Naive thymus-derived CD8-positive, alpha-beta T cell (primary cell): ENCODE data around the gene ATP9B. TPM values are rescaled to one million over a fixed set of nuclear protein-coding genes. Genes with fewer than 3 reads are reported as not detected.

ENCODE experiments used
- ATAC-seq, 2 donors: fragments of 150-1000 bp; cut with Tn5 transposase in 1 of 2; sonication (Bioruptor Pico), chemical (Tn5 transposase) in 1 of 2; 1 replicate in 1 of 2; 2 replicates in 1 of 2; pipeline ENCODE4 v1.10.0; 2021; ENCODE audit warnings: mild to moderate bottlenecking in 2 of 2, moderate library complexity in 2 of 2
- POLR2A ChIA-PET: fragments of 350-600 bp; sonication (Branson Sonifier 250); formaldehyde crosslinking; loops from one replicate; lab custom pipeline; 2021; ENCODE audit warnings: antibody characterized with exemption; lab: Charles Lee
- DNase-seq, 10 donors: peaks; one replicate each; pipeline versions ENCODE4 v3.0.0 to v3.0.0-alpha.2; 2020 to 2022
- H3K27ac Mint-ChIP-seq, 10 donors: one replicate each; pipeline ENCODE4 v1.8.0; 2020 to 2022; ENCODE audit warnings: mild to moderate bottlenecking in 10 of 10, mixed read lengths in 10 of 10, moderate library complexity in 4 of 10, inconsistent platforms in 1 of 10
- H3K27me3 Mint-ChIP-seq, 5 donors: one replicate each; pipeline ENCODE4 v1.8.0; 2021 to 2022; ENCODE audit warnings: mixed read lengths in 5 of 5
- H3K36me3 Mint-ChIP-seq, 3 donors: one replicate each; pipeline ENCODE4 v1.8.0; 2020 to 2022; ENCODE audit warnings: mixed read lengths in 3 of 3, mild to moderate bottlenecking in 2 of 3, inconsistent platforms in 1 of 3
- H3K4me1 Mint-ChIP-seq, 4 donors: one replicate each; pipeline ENCODE4 v1.8.0; 2021 to 2022; ENCODE audit warnings: mixed read lengths in 4 of 4
- H3K4me3 Mint-ChIP-seq, 10 donors: one replicate each; pipeline ENCODE4 v1.8.0; 2020 to 2022; ENCODE audit warnings: mild to moderate bottlenecking in 10 of 10, mixed read lengths in 10 of 10, moderate library complexity in 6 of 10, inconsistent platforms in 1 of 10
- H3K9me3 Mint-ChIP-seq, 9 donors: one replicate each; pipeline ENCODE4 v1.8.0; 2020 to 2022; ENCODE audit warnings: mixed read lengths in 9 of 9, mild to moderate bottlenecking in 3 of 9, inconsistent platforms in 1 of 9, moderate library complexity in 1 of 9
- polyA plus RNA-seq, 3 donors: library from polyadenylated mRNA; unstranded; fragments of 300-500 nt; fragmentation: Illumina TruSeq; gene quantifications; one replicate each; pipeline ENCODE4 v1.2.3, GENCODE V29; 2021
- total RNA-seq, 8 experiments: library from RNA in 2 of 8; stranded (reverse) in 2 of 8; gene quantifications; one replicate each; pipeline ENCODE4 v1.2.3 and lab custom pipeline; 2021 to 2026

ATP9B gene
- total and polyA plus RNA-seq, 5 experiments from 2014 or later, result 16.0 to 79.5 (median 18.6) TPM

- POLR2A ChIA-PET, result no interaction called here
- H3K36me3 Mint-ChIP-seq, result peaks cover 6 to 46% (median 13%) of the 10 kb centered on the region in 3 donors
- H3K27ac Mint-ChIP-seq, result no peak overlapping the region
- H3K4me1 Mint-ChIP-seq, result peaks cover 0 to 24% (median 11%) of the 10 kb centered on the region in 4 donors
- no peaks in the 10 kb centered on the region for H3K9me3 Mint-ChIP-seq
- DNase-seq (no peak), ATAC-seq (no peak)
- H3K4me3 Mint-ChIP-seq, result no peak overlapping the region
- H3K27me3 Mint-ChIP-seq, result no peaks in the 10 kb centered on the region
Observed at GRCh38 chr18:79208906-79209305, 139.7 kb downstream of the ATP9B start.

DNA sequence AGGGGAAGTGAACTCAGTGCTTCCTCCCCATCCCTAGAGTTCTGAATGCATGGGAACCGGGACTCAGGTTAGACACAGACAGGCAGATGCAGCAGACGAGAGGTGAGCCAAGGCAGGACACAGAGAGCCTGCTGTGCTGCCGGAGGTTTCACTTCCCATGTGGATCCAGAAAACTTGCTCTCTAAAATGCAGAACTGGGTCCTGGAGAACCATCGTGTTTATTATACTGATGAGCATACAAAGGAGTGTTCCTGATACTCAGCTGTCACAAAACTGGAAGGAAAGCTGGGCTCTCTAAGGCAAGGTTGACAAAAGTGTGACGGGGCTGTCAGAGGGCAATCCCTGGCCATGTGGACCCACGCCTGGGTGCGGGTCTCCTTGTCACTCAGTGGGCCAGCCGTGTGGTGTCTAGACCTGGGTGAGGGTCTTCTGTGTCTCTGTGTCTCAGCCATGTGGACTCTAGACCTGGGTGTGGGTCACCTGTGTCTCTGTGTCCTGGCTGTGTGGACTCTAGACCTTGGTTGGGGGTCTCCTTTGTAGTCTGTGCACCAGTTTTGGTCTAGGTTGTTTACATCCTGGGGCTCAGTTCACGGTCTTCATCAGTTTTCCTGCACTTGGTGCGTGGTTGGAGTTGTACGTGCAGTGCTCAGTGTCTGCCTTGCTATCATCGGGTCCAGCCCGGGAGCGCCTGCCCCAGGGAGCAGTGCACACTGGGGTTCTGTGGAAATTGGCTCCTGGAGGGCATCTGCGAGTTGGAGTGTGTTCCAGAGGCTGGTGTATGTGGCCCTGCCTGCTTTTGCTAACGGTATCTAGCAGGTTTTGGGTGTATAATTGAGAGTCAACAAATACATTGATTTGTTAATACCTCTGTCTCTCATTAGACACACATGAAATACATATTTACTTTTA is 141.1 kb downstream of the ATP9B start:
- Mint-ChIP-seq H3K36me3 (peaks cover 6 to 41% (median 13%) of the 10 kb centered on the region in 3 donors), H3K9me3 (no peaks in the 10 kb centered on the region), H3K27ac (peak overlapping the region in 4 of 10 donors; percentile 40 to 71 (median 58)), H3K27me3 (no peaks in the 10 kb centered on the region), H3K4me3 (no peak overlapping the region), H3K4me1 (peaks cover 0 to 24% (median 12%) of the 10 kb centered on the region in 4 donors)
- ATAC-seq (no peak), DNase-seq (no peak)
- POLR2A ChIA-PET, result no interaction called here

DNA sequence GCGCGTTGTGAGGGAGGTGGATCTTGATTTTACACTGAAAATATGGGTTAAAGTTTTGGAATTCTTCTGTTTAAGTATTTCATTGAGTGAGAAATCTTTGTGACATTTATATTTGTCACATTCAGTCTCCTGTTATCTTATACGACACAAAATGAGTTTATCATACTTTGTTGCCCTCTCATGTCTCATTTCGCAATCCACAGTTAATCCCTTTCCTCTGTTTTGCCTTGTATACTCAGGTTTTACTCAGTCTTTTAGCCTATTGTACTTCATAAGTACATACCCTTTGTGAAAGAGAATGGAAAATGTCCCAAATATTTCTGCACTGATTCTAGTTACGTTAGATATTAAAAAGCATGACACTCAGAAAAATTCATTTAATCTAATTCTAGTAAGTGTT is 142.7 kb downstream of the ATP9B start:
- peaks cover 0 to 24% (median 11%) of the 10 kb centered on the region in 4 donors for H3K4me1 Mint-ChIP-seq
- H3K4me3 Mint-ChIP-seq, result no peak overlapping the region
- ATAC-seq (no peak), DNase-seq (no peak)
- H3K36me3 Mint-ChIP-seq, result peaks cover 11 to 38% (median 14%) of the 10 kb centered on the region in 3 donors
- H3K27ac Mint-ChIP-seq, result no peak overlapping the region
- no peaks in the 10 kb centered on the region for H3K9me3 Mint-ChIP-seq
- POLR2A ChIA-PET, result no interaction called here
- H3K27me3 Mint-ChIP-seq, result no peaks in the 10 kb centered on the region

DNA sequence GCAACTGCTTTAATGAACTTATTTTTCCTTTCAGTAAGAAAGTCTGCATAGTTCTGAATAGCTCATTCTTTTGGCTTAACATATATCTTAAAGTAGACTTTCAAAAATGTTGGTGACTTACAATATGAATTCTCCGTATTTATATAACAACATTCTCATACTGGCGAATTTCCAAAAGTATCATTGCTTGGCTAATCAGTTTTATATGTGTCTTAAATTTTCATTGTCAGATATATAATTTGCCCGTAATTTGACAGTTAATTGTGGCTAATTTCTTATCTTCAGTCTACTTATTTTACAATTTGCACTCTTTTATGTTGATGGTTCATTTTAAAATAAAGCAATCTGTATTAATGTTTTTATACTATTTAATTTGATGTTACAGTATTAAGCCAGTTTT is 144.9 kb downstream of the ATP9B start:
- no peak for ATAC-seq
- H3K4me3 Mint-ChIP-seq, result no peak overlapping the region
- H3K9me3 Mint-ChIP-seq, result no peaks in the 10 kb centered on the region
- peaks cover 0 to 29% (median 8%) of the 10 kb centered on the region in 4 donors for H3K4me1 Mint-ChIP-seq
- peaks cover 6 to 35% (median 16%) of the 10 kb centered on the region in 3 donors for H3K36me3 Mint-ChIP-seq
- no peaks in the 10 kb centered on the region for H3K27me3 Mint-ChIP-seq
- no peak for DNase-seq
- POLR2A ChIA-PET, result no interaction called here
- H3K27ac Mint-ChIP-seq, result no peak overlapping the region

DNA sequence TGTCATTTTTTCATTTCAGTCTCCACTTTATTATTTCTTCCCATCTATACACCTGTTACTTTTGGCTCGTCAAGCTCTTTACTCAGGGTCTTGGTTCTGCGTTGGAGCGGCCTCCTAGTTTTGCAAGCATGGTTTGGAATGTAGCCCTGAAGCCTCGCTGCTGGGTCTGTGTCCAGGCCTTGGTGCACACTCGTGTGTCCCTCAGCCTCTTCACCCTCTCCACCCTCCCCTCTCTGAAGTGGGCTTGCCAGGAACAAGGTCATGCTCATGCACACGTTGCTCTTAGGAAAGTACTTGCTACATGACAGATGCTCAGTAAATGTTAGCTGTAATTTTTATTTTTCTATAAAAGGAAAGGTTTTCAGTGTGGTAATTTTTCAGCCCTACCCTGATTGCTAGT is 147.0 kb downstream of the ATP9B start:
- POLR2A ChIA-PET, result no interaction called here
- H3K36me3 Mint-ChIP-seq, result peaks cover 10 to 42% (median 16%) of the 10 kb centered on the region in 3 donors
- ATAC-seq (no peak), DNase-seq (no peak)
- no peaks in the 10 kb centered on the region for H3K27me3 Mint-ChIP-seq
- no peaks in the 10 kb centered on the region for H3K9me3 Mint-ChIP-seq
- peaks cover 0 to 13% (median 7%) of the 10 kb centered on the region in 4 donors for H3K4me1 Mint-ChIP-seq
- H3K27ac Mint-ChIP-seq, result peak overlapping the region in 1 of 10 donors; percentile 16
- no peak overlapping the region for H3K4me3 Mint-ChIP-seq

DNA sequence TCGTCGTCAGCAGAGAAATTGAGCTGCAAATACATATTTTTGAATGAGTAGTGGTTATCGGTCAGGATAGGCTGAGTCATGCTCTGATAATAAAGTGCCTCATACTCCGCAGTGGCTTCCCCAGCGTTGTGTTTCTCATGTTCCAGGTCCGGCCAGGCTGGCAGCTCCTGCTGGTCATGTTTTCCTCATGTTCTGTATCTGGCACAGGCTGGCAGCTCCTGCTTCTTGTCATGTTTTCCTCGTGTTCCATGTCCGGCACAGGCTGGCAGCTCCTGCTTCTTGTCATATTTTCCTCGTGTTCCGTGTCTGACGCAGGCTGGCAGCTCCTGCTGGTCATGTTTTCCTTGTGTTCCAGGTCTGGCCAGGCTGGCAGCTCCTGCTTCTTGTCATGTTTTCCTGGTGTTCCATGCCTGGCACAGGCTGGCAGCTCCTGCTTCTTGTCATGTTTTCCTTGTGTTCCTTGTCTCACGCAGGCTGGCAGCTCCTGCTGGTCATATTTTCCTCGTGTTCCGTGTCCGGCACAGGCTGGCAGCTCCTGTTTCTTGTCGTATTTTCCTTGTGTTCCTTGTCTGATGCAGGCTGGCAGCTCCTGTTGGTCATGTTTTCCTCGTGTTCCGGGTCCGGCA is 148.9 kb downstream of the ATP9B start:
- no peak overlapping the region for H3K4me3 Mint-ChIP-seq
- H3K4me1 Mint-ChIP-seq, result peaks cover 0 to 10% (median 4%) of the 10 kb centered on the region in 4 donors
- no peak overlapping the region for H3K27ac Mint-ChIP-seq
- H3K27me3 Mint-ChIP-seq, result no peaks in the 10 kb centered on the region
- peaks cover 10 to 53% (median 16%) of the 10 kb centered on the region in 3 donors for H3K36me3 Mint-ChIP-seq
- POLR2A ChIA-PET, result no interaction called here
- DNase-seq, result no peak
- no peak for ATAC-seq
- H3K9me3 Mint-ChIP-seq, result no peaks in the 10 kb centered on the region

DNA sequence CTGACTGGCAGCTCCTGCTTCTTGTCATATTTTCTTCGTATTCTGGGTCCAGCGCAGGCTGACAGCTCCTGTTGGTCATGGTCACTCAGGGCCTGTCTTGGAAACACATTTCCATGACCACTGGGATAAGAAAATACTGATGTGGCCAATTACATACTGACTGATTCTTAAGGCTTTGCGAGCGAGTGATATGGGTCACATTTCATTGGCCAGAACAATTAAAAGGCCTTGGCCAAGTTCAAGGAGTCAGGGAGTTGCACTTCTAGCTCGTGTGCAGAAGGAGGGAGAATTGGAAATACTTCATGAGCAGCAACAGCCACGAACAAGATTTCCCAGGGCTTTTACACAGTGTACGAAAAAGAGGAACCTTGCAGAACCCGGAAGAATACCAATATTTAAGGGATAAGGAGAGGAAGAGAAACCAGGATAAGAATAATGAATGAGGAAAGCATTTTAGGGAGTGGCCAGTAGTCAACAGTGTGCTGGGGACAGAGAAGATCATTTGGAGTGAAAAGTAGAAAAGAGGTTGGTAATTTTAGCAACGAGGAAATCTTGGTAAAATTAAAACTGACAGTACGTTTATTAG is 149.5 kb downstream of the ATP9B start:
- no peaks in the 10 kb centered on the region for H3K9me3 Mint-ChIP-seq
- DNase-seq, result no peak
- peaks cover 10 to 53% (median 16%) of the 10 kb centered on the region in 3 donors for H3K36me3 Mint-ChIP-seq
- H3K4me1 Mint-ChIP-seq, result peaks cover 0 to 10% (median 4%) of the 10 kb centered on the region in 4 donors
- POLR2A ChIA-PET, result no interaction called here
- no peaks in the 10 kb centered on the region for H3K27me3 Mint-ChIP-seq
- no peak for ATAC-seq
- no peak overlapping the region for H3K4me3 Mint-ChIP-seq
- H3K27ac Mint-ChIP-seq, result no peak overlapping the region

DNA sequence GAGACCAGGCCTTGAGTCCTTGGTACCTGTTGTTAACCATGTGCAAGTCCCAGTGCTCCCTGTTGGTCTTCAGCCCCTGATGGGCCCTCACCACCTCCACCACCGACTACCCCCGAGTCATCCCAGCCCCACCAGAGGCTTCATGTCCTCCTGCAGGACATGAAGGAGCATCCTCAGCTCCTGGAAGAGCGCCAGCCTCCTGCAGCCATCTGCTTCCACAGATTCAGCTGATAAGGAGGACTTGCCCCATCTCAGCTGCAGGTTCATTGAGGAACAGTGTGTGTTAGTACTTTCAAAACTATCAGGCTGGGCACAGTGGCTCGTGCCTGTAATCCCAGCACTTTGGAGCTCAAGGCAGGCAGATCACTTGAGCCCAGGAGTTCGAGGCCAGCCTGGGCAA is 151.9 kb downstream of the ATP9B start:
- peaks cover 12 to 53% (median 16%) of the 10 kb centered on the region in 3 donors for H3K36me3 Mint-ChIP-seq
- no peaks in the 10 kb centered on the region for H3K9me3 Mint-ChIP-seq
- POLR2A ChIA-PET, result no interaction called here
- H3K27me3 Mint-ChIP-seq, result no peaks in the 10 kb centered on the region
- DNase-seq, result no peak
- ATAC-seq, result no peak
- no peak overlapping the region for H3K27ac Mint-ChIP-seq
- H3K4me3 Mint-ChIP-seq, result no peak overlapping the region
- peaks cover 0 to 11% (median 8%) of the 10 kb centered on the region in 4 donors for H3K4me1 Mint-ChIP-seq

GRCh38 chr18:79222790-79223189 is 153.6 kb downstream of the ATP9B start:
- Mint-ChIP-seq H3K27me3 (no peaks in the 10 kb centered on the region), H3K4me3 (no peak overlapping the region), H3K36me3 (peaks cover 7 to 52% (median 9%) of the 10 kb centered on the region in 3 donors), H3K9me3 (no peaks in the 10 kb centered on the region), H3K27ac (peak overlapping the region in 1 of 10 donors; percentile 9), H3K4me1 (peaks cover 0 to 24% (median 12%) of the 10 kb centered on the region in 4 donors)
- ATAC-seq (no peak), DNase-seq (no peak)
- POLR2A ChIA-PET, result no interaction called here

- Mint-ChIP-seq H3K9me3 (no peaks in the 10 kb centered on the region), H3K4me3 (no peak overlapping the region), H3K36me3 (peaks cover 4 to 51% (median 9%) of the 10 kb centered on the region in 3 donors), H3K4me1 (peaks cover 0 to 20% (median 12%) of the 10 kb centered on the region in 4 donors), H3K27ac (peak overlapping the region in 1 of 10 donors; percentile 8), H3K27me3 (no peaks in the 10 kb centered on the region)
- no peak for ATAC-seq
- POLR2A ChIA-PET, result no interaction called here
- DNase-seq, result no peak
Observed at GRCh38 chr18:79223431-79223830, 154.2 kb downstream of the ATP9B start.

- Mint-ChIP-seq H3K4me1 (peaks cover 0 to 18% (median 12%) of the 10 kb centered on the region in 4 donors), H3K4me3 (no peak overlapping the region), H3K9me3 (no peaks in the 10 kb centered on the region), H3K27ac (no peak overlapping the region), H3K27me3 (no peaks in the 10 kb centered on the region), H3K36me3 (peaks cover 0 to 45% (median 9%) of the 10 kb centered on the region in 3 donors)
- DNase-seq (no peak), ATAC-seq (no peak)
- POLR2A ChIA-PET, result no interaction called here
Observed at GRCh38 chr18:79224381-79224780, 155.2 kb downstream of the ATP9B start.

GRCh38 chr18:79227621-79228020 is 158.4 kb downstream of the ATP9B start:
- peaks cover 0 to 1% (median 0%) of the 10 kb centered on the region in 9 donors for H3K9me3 Mint-ChIP-seq
- peaks cover 0 to 18% (median 8%) of the 10 kb centered on the region in 4 donors for H3K4me1 Mint-ChIP-seq
- ATAC-seq (no peak), DNase-seq (no peak)
- peak overlapping the region in 1 of 10 donors; percentile 34 for H3K27ac Mint-ChIP-seq
- peaks cover 4 to 25% (median 4%) of the 10 kb centered on the region in 3 donors for H3K36me3 Mint-ChIP-seq
- POLR2A ChIA-PET, result no interaction called here
- no peaks in the 10 kb centered on the region for H3K27me3 Mint-ChIP-seq
- no peak overlapping the region for H3K4me3 Mint-ChIP-seq
